Fibroblast of mammary gland (primary cell): ENCODE results near the gene NUBPL.
"Not testable (repeated sequence)": the region's sequence is repeated elsewhere in the genome, so short reads cannot be mapped to it uniquely, and the experiment has no call there.

Experiments
- DNase-seq: peaks from one replicate; pipeline ENCODE4 v3.0.0-alpha.2; 2010; ENCODE audit warnings: low read depth
- H3K4me3 ChIP-seq: 2 replicates; pipeline ENCODE4 v1.5.1; 2011; ENCODE audit warnings: low read depth, mild to moderate bottlenecking, low read length, moderate library complexity; ENCODE audit not compliant: control insufficient read depth
- TF ChIP-seq, protein P1 (sequence below): conservative IDR thresholded peaks from 2 replicates; pipeline ENCODE4 v1.5.1; 2011; ENCODE audit warnings: low read depth, low read length, inconsistent platforms; ENCODE audit not compliant: control insufficient read depth, insufficient read depth

The NUBPL gene

DNA sequence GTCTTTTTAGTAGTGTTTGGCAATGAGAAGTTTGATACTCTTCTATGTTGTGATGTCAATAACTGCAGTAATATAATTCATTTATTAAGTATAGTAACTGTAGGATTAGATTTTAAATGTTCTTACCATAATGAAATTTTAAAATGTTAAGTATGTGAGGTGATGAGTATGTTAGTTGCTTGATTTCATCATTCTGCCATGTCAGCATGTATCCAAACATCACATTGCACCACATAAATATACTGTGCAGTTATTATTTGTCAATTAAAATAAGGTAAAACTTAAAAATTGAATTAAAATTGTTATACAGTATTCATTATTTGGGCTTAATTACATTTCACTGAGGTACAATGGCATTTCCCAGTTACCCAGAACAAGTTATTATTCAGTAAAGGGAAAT, 138.6 kb downstream of the NUBPL start:
- no peak overlapping the region for H3K4me3 ChIP-seq
- TF ChIP-seq, protein P1, sequence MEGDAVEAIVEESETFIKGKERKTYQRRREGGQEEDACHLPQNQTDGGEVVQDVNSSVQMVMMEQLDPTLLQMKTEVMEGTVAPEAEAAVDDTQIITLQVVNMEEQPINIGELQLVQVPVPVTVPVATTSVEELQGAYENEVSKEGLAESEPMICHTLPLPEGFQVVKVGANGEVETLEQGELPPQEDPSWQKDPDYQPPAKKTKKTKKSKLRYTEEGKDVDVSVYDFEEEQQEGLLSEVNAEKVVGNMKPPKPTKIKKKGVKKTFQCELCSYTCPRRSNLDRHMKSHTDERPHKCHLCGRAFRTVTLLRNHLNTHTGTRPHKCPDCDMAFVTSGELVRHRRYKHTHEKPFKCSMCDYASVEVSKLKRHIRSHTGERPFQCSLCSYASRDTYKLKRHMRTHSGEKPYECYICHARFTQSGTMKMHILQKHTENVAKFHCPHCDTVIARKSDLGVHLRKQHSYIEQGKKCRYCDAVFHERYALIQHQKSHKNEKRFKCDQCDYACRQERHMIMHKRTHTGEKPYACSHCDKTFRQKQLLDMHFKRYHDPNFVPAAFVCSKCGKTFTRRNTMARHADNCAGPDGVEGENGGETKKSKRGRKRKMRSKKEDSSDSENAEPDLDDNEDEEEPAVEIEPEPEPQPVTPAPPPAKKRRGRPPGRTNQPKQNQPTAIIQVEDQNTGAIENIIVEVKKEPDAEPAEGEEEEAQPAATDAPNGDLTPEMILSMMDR = no peak

DNA sequence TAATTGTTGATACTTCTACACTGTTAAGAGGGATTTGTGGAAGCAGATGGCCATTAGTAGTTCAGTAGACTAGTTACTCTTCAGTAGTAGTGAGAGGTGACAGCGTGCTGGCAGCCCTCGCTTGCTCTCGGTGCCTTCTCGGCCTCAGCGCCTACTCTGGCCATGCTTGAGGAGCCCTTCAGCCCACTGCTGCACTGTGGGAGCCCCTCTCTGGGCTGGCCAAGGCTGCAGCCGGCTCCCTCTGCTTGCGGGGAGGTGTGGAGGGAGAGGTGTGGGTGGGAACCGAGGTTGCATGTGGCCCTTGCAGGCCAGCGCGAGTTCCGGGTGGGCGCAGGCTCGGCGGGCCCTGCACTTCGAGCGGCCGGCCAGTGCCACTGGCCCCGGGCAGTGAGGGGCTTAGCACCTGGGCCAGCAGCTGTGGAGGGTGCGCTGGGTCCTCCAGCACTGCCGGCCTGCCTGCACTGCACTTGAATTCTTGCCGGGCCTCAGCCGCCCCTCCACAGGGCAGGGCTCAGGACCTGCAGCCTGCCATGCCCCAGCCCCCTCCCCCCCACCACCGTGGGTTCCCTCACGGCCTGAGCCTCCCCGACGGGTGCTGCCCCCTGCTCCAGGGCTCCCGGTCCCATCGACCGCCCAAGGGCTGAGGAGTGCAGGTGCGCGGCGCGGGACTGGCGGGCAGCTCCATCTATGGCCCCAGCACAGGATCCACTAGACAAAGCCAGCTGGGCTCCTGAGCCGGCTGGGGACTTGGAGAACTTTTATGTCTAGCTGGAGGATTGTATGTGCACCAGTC, 139.3 kb downstream of the NUBPL start:
- DNase-seq = no peak
- TF ChIP-seq, protein P1 = no peak
- no peak overlapping the region for H3K4me3 ChIP-seq

More for the DNA sequence above, 138.6 kb downstream of the NUBPL start:
- no peak for DNase-seq

DNA sequence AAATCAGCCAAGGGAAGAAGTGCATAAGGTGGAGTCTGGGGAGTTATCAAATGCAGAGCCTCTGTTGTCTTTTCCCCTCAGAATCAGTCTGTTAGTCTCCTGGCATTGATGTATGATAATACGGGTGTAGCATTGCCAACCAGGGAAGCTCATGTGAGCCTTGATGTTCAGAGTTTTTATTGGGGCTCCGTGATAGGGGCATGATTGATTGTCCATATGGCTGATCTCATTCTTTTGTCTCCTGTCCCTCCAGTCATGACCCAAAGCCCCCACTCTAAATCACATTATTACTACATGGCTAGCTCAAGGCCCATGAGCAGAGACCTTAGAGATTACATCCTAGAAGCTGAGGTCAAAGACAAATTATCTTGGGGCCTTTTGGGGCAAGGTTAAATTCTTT, 140.9 kb downstream of the NUBPL start:
- TF ChIP-seq, protein P1 = no peak
- no peak for DNase-seq
- H3K4me3 ChIP-seq = no peak overlapping the region

DNA sequence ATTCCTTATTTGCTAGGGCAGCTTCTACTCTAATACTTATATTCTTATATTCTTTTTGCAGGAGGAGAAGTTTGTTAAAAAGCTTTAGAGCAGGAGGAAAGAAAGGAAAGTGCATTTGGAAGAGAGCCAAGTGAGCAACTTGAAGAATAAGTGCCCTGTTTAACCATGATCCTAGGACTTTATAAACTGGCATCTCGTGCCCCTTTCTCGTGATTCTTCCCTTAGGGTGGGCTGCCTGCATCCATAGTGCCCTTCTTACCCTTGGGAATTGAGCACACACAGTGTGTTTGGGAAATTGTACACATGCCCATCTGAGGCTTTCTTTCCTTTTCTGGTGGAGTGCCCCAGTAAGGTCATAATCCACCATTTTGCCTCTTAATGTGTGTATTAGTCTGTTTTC, 141.9 kb downstream of the NUBPL start:
- TF ChIP-seq, protein P1 = no peak
- DNase-seq = no peak
- no peak overlapping the region for H3K4me3 ChIP-seq

DNA sequence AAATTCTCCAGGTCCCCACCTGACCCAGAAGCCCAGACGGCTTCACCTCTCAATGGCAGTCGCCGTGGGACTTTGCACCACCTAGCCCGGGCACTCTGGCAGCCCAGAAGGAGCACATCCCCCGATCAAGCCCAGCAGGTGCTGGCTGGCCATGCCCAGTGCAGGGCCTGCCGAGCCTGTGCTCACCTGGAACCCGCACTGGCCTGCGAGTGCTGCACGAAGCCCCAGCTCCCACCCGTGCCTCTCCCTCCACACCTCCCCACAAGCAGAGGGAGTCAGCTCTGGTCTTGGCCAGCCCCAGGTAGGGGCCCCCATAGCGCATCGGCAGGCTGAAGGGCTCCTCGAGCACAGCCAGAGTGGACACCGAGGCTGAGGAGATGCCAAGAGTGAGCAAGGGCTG, 144.5 kb downstream of the NUBPL start:
- no peak for DNase-seq
- TF ChIP-seq, protein P1 = no peak
- no peak overlapping the region for H3K4me3 ChIP-seq

DNA sequence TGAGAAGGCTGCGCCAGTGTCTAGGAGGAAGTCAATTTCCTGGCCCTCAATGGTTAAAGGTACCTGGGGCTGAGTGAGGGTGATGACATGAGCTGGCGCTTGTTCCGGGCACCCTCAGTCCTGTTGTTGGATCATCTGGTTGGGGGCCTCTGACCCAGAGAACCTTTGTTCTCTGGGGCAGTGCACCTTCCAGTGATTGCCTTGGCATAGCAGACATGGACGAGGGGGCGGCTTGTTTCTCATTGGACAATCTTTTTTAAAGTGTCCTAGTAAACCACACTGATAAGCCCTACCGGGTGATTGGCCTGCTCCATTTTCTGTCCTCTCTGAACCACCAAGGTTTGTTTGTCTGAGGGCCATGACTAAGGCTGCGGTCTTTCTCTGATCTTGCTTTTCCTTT, 147.5 kb downstream of the NUBPL start:
- DNase-seq = not testable (repeated sequence)

DNA sequence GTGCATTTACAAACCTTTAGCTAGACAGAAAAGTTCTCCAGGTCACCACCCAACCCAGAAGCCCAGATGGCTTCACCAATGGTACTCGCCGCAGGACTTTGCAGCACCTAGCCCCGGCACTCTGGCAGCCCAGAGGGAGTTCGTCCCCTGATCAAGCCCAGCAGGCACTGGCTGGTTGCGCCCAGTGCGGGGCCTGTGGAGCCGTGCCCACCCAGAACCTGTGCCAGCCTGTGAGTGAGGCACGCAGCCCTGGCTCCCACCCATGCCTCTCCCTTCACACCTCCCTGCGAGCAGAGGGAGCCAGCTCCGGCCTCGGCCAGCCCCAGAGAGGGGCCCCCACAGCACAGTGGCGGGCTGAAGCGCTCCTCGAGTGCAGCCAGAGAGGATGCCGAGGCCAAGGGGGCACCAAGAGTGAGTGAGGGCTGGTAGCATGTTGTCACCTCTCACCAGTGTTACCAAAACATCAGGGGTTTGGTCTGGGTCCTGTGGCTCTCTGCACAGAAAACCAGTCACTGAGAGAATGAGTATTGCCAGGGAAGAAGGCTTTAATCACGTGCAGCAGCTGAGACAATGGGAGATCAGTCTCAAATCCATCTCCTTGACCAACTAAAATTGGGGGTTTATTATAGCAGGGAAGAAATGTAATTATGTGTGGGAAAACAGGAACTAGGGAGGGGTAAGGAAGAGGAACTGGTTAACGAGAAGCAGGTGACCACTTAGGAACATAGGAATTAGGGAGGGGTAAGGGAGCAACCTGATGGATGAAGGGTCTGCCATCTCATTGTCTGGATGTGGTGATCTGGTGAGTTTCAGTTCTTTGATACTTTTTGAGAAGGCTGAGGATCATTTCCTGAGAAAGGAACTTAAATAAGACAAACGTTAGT, 151.3 kb downstream of the NUBPL start:
- TF ChIP-seq, protein P1 = no peak
- no peak overlapping the region for H3K4me3 ChIP-seq
- no peak for DNase-seq

More for the DNA sequence above, 147.5 kb downstream of the NUBPL start:
- not testable (repeated sequence) for H3K4me3 ChIP-seq
